NCI-H2227 (cell line): Measurements from ENCODE around the gene NALCN.
A peak's percentile ranks its signal among the peaks of the same experiment; 100 is the strongest.

ENCODE experiments used
- DNase-seq: peaks from one replicate; lab custom pipeline; 2025; ENCODE audit not compliant: unreplicated experiment; lab: John Stamatoyannopoulos, UW

Gene NALCN

DNA sequence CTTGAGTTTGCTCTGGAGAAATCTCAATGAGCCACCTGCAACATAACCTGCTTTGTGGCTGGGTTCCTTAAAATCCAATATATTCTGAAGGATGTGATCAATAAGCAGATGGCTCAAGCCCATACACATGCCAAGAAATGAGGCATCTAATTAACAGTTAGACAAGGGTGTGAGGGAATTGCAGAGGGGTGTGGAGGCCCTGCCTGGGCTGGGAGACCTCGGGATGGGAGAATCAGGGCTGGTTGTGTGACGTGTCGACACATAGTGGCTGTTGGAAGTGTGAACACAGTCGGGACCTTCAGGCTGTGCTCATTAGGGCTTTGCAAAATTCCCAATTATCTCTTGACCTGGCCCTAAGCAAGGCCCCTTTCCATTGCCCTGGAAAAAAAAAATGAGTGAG, 379.8 kb downstream of the NALCN start:
- DNase-seq, result no peak

DNA sequence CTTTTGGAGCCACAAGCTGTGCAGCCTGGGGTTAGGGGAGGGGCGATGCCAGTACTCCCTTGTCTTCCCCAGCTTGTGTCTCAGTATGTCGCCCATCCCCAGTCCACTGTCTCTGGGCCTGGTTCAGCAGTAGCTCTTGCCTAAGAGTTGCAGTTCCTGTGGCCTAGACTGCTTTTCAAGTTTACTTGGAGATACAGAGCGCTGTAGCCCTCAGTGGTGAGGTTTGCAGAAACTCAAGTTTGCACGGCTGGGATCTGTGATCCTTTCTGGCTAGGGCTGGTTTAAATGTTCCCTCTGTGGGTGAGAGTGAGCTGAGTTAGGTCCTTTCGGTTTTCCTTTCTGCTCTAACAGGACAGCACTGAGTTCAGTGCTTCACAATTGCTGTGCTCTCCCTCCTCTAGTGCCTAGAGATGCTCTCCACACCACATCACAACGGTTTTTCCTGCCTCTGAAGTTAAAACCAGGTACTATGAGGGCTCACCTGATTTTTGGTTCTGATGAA, 381.1 kb downstream of the NALCN start:
- DNase-seq, result no peak

DNA sequence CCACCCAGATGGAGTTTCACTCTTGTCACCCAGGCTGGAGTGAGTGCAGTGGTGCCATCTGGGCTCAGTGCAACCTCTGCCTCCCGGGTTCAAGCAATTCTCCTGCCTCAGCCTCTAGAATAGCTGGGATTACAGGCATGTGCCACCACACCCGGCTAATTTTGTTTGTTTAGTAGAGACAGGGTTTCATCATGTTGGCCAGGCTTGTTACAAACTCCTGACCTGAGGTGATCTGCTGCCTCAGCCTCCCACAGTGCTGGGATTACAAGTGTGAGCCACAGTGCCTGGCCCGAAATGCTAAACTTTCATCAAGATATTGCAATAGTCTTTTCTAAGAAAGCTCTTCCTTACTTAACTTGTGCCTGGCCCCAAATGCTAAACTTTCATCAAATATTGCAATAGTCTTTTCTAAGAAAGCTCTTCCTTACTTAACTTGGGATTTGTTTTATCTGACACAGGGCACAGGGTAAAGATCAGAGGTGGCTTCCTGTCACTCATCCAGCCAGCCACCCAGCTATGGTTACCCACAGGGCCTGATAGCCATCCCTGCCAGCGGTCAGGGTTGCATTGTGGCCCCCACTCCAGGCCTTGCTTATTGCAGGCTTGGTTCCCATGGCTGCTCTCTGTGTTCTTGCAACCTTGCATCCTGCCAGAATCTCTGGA, 389.4 kb downstream of the NALCN start:
- DNase-seq, result no peak

DNA sequence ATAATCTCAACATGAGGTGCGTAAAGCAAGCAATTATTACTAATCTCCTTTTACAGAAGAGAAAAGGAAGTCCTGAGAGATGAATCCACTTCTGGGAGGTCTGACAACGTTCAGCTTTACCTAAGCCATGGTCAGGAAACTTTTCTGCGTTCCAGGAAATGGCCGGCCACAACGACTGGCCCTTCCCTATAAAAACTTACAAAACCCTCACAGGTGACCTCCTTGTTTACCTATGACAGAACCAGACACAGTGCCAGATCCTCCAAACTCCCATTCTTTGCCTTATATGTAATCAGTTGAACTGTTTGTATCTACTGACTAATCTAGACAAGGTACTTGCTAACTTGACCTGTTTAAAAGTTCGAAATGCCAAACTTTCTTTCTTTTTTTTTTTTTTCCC, 390.0 kb downstream of the NALCN start:
- no peak for DNase-seq

DNA sequence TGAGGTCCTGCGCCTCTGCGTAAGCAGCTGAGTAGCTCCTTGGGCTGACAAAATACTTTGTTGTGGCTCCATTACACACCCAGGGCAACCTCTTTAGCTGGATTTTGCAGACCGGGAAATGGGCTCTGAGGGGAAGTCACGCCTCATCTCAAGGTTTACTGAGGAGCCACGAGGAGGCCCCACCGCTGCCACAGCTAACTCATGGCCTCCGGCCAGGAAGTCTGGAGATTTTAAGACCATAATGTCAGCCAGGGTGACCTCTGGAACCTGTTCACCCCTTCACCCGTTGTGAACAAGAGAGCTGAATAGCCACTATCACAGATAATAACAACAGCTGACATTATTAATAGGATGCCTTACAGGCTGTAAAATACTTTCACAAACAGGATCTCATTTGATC, 390.4 kb downstream of the NALCN start:
- DNase-seq, result no peak

DNA sequence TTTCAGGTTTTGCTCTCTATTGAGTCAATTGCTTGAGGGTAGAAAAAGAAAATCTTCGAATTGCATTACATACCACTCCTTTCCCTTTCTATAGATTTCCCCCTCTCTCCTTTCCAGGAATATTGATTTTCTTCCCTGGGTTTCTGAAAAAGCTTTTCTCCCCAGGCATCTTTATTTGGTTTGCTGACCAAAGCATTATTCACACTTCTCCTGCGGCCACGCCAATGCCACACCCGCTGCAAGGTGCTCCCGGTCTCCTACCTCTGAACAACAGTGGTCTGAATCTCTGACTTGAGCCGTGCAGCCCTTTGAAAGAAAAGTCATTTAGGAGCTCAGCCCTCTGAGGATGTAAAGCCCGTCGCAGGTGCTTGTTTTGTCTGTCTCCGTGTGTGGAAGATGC, 390.8 kb downstream of the NALCN start:
- no peak for DNase-seq

DNA sequence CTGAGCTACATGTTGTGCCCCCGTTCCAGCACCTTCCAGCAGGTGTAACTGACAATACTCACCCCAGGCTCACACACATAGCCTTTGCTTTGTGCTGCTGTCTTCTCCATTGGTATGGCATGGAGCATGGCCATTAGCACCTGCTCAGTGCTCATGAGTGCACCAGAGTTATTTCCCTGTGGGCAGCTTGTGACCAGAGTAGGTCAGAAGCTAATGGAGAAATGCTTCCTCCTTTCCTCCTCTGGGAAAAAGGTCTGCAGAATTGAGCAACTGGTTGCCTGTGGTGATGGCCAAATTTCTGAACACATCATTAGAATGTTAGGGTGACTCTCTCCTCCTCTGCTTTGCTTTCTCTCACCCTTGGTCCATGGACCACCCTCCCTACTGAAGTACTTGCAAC, 397.2 kb downstream of the NALCN start:
- DNase-seq, result no peak

DNA sequence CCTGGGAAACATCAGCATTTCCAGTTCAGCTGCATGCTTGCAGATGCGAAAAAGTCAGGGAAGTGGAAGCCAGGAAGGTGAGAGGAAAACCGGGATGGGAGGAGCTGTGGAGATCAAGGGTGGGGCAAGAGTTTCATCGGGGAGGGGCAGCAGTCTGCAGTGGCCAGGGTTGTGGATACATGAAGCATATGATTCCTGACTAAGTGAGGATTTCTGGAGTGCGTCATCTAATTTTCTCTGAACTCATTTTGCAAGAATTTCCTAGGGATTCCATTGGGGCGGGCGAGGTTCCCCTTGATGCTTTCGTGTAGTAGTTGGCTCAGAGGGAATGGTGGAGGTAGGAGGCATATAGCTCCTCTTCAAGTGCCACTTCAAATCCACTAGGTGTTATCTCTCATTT, 397.6 kb downstream of the NALCN start:
- DNase-seq, result no peak

DNA sequence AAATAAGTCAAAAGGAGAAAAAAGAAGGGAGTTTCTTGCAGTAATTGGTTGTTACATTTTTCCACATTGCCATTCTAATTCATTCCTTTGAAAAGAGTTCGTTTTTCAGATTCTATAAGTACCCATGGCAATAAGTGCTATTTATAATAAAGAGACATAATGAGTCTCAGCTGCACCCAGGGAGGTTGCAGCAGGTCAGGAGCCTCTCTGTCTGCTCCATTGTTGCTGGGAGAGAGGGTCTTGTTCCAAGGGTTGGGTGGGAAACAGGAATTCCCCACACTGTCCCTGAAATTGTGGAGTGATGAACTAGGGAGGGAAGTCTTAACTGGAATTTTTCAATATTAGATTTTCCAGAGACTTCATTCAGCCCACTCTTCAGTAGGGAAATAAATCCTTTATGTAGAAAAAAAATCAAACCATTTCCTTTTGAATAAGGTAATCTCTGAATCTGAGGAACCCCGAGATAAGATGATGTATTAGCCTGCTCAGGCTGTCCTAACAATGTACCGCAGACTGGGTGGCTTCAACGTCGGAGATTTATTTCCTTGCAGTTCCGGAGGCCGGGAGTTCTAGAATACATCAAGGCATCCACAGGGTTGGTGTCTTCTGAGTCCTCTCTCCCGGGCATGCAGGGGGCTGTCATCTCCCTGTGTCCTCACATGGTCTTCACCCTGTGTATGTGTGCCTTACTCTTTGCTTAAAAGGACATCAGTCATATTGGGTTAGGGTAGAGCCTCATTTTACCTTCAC, 399.0 kb downstream of the NALCN start:
- DNase-seq, result peak; percentile 21

DNA sequence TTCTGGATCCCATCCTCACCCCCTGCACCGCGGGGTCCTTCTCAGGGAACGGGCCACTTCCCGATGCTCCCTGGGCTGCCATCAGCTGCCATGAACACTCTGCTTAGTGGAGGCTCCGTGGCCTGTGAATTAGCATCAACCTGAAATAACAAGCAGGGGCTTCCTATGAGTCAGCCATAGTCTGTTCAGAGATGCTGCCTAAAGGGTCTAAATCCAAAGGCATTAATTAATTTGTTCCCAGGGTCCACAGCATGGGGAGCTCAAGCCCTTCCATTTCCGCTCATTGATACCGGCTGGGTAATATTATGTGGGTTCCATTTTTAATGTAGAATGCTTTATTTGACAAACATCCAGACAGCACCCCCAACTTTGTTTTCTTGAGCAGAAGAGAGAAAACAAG, 399.8 kb downstream of the NALCN start:
- DNase-seq, result no peak

DNA sequence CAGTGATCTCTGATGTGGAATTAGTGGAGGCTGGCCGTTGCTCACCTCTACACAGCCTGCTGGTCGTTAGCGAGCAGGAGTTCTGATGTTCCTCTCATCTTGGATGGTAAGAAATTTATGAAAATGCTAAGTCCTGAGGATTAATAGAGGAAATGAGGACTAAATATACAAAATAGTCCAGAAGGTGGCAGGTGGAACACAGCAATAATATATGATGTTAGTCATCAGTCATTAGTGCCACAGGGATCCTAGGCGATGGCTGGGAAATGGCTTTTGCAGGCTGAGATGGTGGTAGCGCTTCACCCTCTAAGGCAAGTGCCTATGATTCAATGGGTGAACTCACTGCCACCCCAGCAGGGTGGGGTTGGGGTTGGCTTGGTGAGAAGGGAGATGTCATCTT, 403.1 kb downstream of the NALCN start:
- no peak for DNase-seq

DNA sequence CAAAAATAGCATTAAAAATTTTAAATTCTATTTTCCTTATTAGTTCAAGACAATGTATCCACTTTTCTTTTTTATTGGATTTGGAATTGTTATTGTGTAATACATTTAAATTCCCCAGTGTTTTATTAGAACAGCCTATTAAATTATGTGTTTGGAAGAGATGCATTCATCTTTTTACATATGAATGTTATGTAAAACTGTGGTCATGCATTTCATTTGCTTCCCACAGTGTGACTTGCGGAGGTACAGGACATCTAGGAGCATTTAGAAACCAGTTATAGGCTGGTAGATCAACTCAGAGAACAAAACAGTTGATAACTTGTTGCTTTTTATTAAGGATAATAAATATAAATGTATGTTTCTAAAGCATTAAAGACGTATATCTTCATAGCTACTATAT, 406.2 kb downstream of the NALCN start:
- no peak for DNase-seq

DNA sequence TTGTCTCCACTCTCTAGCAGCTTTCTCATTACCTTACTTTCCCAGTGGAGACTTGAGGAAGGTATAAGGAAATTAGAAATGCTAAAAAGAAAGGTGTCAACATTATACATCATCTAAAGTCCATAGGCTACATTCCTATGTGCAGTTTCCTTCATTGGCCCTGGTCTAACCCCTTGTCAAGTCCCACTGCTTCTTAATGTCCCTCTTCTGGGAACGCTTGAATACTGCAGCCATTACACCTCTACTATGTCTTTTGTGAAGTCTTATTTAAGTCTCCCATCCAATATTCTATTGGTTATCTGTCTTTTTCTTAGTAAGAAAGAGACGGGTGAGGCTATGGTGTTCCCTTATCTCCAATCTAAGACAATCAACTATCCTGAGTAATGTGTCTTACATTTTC, 409.1 kb downstream of the NALCN start:
- no peak for DNase-seq
